Neural progenitor cell (in vitro differentiated cells): Measurements from ENCODE around the gene TMC4. TPM values are rescaled to one million over a fixed set of nuclear protein-coding genes. Genes with fewer than 3 reads are reported as not detected.

Experiments
- DNase-seq: peaks from one replicate; pipeline ENCODE4 v3.0.0-alpha.2; 2016; ENCODE audit warnings: low spot score
- H2AFZ ChIP-seq: fragments of 200-600 bp; sonication (generic); replicated peaks from 2 replicates; pipeline ENCODE4 v1.6.1; 2016; ENCODE audit warnings: antibody characterized with exemption
- H3F3A ChIP-seq: fragments of 200-600 bp; sonication (generic); 2 replicates; pipeline ENCODE4 v1.6.1; 2016; ENCODE audit warnings: antibody characterized with exemption, low read depth
- H3K27ac ChIP-seq: fragments of 200-600 bp; sonication (generic); 2 replicates; pipeline ENCODE4 v1.5.1; 2016; ENCODE audit warnings: mild to moderate bottlenecking
- H3K27me3 ChIP-seq: fragments of 200-600 bp; sonication (generic); 2 replicates; pipeline ENCODE4 v1.6.1; 2016; ENCODE audit warnings: mild to moderate bottlenecking, moderate library complexity
- H3K36me3 ChIP-seq: fragments of 200-600 bp; sonication (generic); 2 replicates; pipeline ENCODE4 v1.5.1; 2016
- H3K4me1 ChIP-seq: fragments of 200-600 bp; sonication (generic); 2 replicates; pipeline ENCODE4 v1.6.1; 2016; ENCODE audit warnings: mixed run types
- H3K4me2 ChIP-seq: fragments of 200-600 bp; sonication (generic); 2 replicates; pipeline ENCODE4 v1.6.1; 2016
- H3K4me3 ChIP-seq: fragments of 200-600 bp; sonication (generic); 2 replicates; pipeline ENCODE4 v1.5.1; 2016
- H3K79me2 ChIP-seq: fragments of 200-600 bp; sonication (generic); 2 replicates; pipeline ENCODE4 v1.6.1; 2016; ENCODE audit warnings: low read depth
- H3K9ac ChIP-seq: fragments of 200-600 bp; sonication (generic); 2 replicates; pipeline ENCODE4 v1.6.1; 2016
- H3K9me3 ChIP-seq: fragments of 200-600 bp; sonication (generic); 2 replicates; pipeline ENCODE4 v1.5.1; 2016; ENCODE audit warnings: low read depth
- H4K20me1 ChIP-seq: fragments of 200-600 bp; sonication (generic); 2 replicates; pipeline ENCODE4 v1.6.1; 2016; ENCODE audit warnings: low read depth
- H3K27ac Mint-ChIP-seq: 3 replicates; pipeline ENCODE4 v1.8.0; 2021; ENCODE audit warnings: mixed read lengths
- H3K27me3 Mint-ChIP-seq: 2 replicates; pipeline ENCODE4 v1.8.0; 2022; ENCODE audit warnings: low read depth, mild to moderate bottlenecking, inconsistent platforms, moderate library complexity, mixed read lengths; ENCODE audit not compliant: insufficient read depth
- H3K36me3 Mint-ChIP-seq: 3 replicates; pipeline ENCODE4 v1.8.0; 2021; ENCODE audit warnings: mixed read lengths
- H3K4me1 Mint-ChIP-seq: 3 replicates; pipeline ENCODE4 v1.8.0; 2021; ENCODE audit warnings: mixed read lengths
- H3K4me3 Mint-ChIP-seq: 3 replicates; pipeline ENCODE4 v1.8.0; 2021; ENCODE audit warnings: mild to moderate bottlenecking, moderate library complexity, mixed read lengths
- H3K9me3 Mint-ChIP-seq: 3 replicates; pipeline ENCODE4 v1.8.0; 2020; ENCODE audit warnings: mixed read lengths
- CTCF ChIP-seq: fragments of 200-600 bp; sonication (generic); IDR thresholded peaks from 2 replicates; pipeline ENCODE4 v1.5.1; 2017; ENCODE audit warnings: antibody characterized with exemption, mild to moderate bottlenecking
- EZH2 ChIP-seq: fragments of 200-600 bp; sonication (generic); IDR thresholded peaks from 2 replicates; pipeline ENCODE4 v1.6.1; 2017; ENCODE audit warnings: antibody characterized with exemption, mild to moderate bottlenecking, moderate library complexity
- EZH2phosphoT487 ChIP-seq: fragments of 200-600 bp; sonication (generic); IDR thresholded peaks from 2 replicates; pipeline ENCODE4 v1.6.1; 2017; ENCODE audit warnings: antibody characterized with exemption
- total RNA-seq: library from RNA; depleted of rRNA; stranded (reverse); fragments of >200 nt; gene quantifications from 2 replicates; pipeline ENCODE4 v1.2.3, GENCODE V29; 2015; ENCODE audit warnings: low replicate concordance

The TMC4 gene
- total RNA-seq, 1 donor from 2014 or later, result not detected

DNA sequence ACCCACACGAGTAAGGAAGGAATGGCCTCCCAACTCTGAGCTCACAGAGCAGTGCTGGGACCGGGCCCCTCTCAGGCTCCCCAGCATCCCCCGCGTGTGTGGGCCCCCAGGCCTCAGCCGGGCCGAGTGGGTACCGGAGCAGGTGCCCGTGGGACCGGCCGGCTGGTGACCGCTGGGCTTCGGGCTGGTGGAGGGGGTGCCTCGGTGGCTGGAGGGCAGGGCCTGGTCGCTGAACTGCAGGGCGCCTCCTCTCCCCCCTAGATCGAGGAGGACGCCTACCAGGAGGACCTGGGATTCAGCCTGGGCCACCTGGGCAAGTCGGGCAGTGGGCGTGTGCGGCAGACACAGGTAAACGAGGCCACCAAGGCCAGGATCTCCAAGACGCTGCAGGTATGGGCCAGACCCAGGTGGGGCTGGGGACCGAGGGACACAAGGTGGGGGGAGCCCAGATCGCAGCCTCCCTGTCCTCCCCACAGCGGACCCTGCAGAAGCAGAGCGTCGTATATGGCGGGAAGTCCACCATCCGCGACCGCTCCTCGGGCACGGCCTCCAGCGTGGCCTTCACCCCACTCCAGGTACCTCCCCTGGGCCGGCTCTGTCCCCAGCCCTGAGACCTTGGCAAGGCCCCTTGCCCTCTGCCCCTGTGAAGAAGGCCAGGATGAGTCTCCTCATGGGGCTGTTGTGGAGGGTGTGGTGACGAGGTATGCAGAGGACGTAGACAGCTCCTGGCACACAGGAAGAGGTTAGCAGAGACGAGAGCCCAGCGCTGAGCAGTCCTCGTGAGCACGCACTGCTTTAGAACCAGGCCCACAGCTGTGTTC lies 44.0 kb downstream of the TMC4 start:
- Histone ChIP-seq H3K36me3 (no peaks in the 10 kb centered on the region), H3F3A (no peaks in the 10 kb centered on the region), H4K20me1 (no peaks in the 10 kb centered on the region), H2AFZ (no peak overlapping the region), H3K79me2 (no peaks in the 10 kb centered on the region), H3K4me2 (no peak overlapping the region), H3K4me3 (no peak overlapping the region), H3K4me1 (no peaks in the 10 kb centered on the region), H3K9me3 (no peaks in the 10 kb centered on the region), H3K9ac (no peak overlapping the region), H3K27ac (no peak overlapping the region), H3K27me3 (no peaks in the 10 kb centered on the region)
- DNase-seq, result no peak
- Mint-ChIP-seq H3K27me3 (peaks cover 2% of the 10 kb centered on the region), H3K4me3 (no peak overlapping the region), H3K36me3 (peaks cover 15% of the 10 kb centered on the region), H3K4me1 (no peaks in the 10 kb centered on the region), H3K9me3 (no peaks in the 10 kb centered on the region), H3K27ac (no peak overlapping the region)
- TF ChIP-seq CTCF (no peak), EZH2 (no peak), EZH2phosphoT487 (no peak)

- Mint-ChIP-seq H3K27ac (no peak overlapping the region), H3K4me3 (no peak overlapping the region), H3K36me3 (peaks cover 16% of the 10 kb centered on the region), H3K9me3 (no peaks in the 10 kb centered on the region), H3K4me1 (no peaks in the 10 kb centered on the region), H3K27me3 (peaks cover 2% of the 10 kb centered on the region)
- H3K4me3 ChIP-seq, result no peak overlapping the region
- H3K27ac ChIP-seq, result no peak overlapping the region
- TF ChIP-seq CTCF (no peak), EZH2phosphoT487 (no peak)
- no peaks in the 10 kb centered on the region for H3K27me3 ChIP-seq
- no peaks in the 10 kb centered on the region for H3K9me3 ChIP-seq
- H2AFZ ChIP-seq, result no peak overlapping the region
- H3K9ac ChIP-seq, result no peak overlapping the region
- no peak for DNase-seq
- no peaks in the 10 kb centered on the region for H3F3A ChIP-seq
- no peaks in the 10 kb centered on the region for H3K36me3 ChIP-seq
- no peaks in the 10 kb centered on the region for H3K4me1 ChIP-seq
- no peaks in the 10 kb centered on the region for H4K20me1 ChIP-seq
- H3K4me2 ChIP-seq, result no peak overlapping the region
- H3K79me2 ChIP-seq, result no peaks in the 10 kb centered on the region
Measured at GRCh38 chr19:54128441-54128725, 44.6 kb downstream of the TMC4 start.

- H3K4me3 ChIP-seq, result no peak overlapping the region
- H3K27ac Mint-ChIP-seq, result no peak overlapping the region
Measured at GRCh38 chr19:54127688-54128440, 45.1 kb downstream of the TMC4 start.

More at GRCh38 chr19:54127688-54128440, 45.1 kb downstream of the TMC4 start:
- Histone ChIP-seq H3K4me2 (no peak overlapping the region), H4K20me1 (no peaks in the 10 kb centered on the region), H3K9me3 (no peaks in the 10 kb centered on the region), H3K9ac (no peak overlapping the region), H3K4me1 (no peaks in the 10 kb centered on the region), H3F3A (no peaks in the 10 kb centered on the region), H3K27ac (no peak overlapping the region), H3K79me2 (no peaks in the 10 kb centered on the region), H3K36me3 (no peaks in the 10 kb centered on the region), H2AFZ (no peak overlapping the region), H3K27me3 (no peaks in the 10 kb centered on the region)
- Mint-ChIP-seq H3K27me3 (peaks cover 2% of the 10 kb centered on the region), H3K9me3 (no peaks in the 10 kb centered on the region), H3K36me3 (peaks cover 18% of the 10 kb centered on the region), H3K4me3 (no peak overlapping the region), H3K4me1 (no peaks in the 10 kb centered on the region)
- TF ChIP-seq EZH2phosphoT487 (no peak), CTCF (no peak), EZH2 (no peak)
- DNase-seq, result no peak
